NCI-H2081 (cell line): Measurements from ENCODE around the gene LRCOL1.
"Not testable (repeated sequence)": the region's sequence is repeated elsewhere in the genome, so short reads cannot be mapped to it uniquely, and the experiment has no call there.

Source experiments
- DNase-seq, 2 experiments: peaks; one replicate each; lab custom pipeline; 2025; lab: John Stamatoyannopoulos, UW

LRCOL1 gene

GRCh38 chr12:132600048-132601032 is 10.0 kb downstream of the LRCOL1 start:
- peak; percentile 71 to 81 for DNase-seq

DNA sequence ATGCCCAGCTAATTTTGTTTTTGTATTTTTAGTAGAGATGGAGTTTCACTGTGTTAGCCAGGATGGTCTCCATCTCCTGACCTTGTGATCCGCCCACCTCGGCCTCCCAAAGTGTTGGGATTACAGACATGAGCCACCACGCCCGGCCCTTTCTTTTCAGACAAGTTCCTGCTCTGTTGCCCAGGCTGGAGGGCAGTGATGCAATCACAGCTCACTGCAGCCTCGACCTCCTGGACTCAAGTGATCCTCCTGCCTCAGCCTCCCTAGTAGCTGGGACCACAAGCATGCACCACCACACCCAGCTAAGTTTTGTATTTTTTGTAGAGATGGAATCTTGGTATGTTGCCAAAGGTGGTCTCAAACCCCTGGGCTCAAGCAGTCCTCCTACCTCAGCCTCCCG is 10.9 kb downstream of the LRCOL1 start:
- not testable (repeated sequence) for DNase-seq

- peak; percentile 55 for DNase-seq
These were observed 12.8 kb downstream of the LRCOL1 start for GRCh38 chr12:132597333-132598316.

- DNase-seq: no peak
These were observed 14.4 kb downstream of the LRCOL1 start for GRCh38 chr12:132596016-132596415.

- no peak for DNase-seq
These were observed 15.2 kb downstream of the LRCOL1 start for GRCh38 chr12:132595183-132595582.

DNA sequence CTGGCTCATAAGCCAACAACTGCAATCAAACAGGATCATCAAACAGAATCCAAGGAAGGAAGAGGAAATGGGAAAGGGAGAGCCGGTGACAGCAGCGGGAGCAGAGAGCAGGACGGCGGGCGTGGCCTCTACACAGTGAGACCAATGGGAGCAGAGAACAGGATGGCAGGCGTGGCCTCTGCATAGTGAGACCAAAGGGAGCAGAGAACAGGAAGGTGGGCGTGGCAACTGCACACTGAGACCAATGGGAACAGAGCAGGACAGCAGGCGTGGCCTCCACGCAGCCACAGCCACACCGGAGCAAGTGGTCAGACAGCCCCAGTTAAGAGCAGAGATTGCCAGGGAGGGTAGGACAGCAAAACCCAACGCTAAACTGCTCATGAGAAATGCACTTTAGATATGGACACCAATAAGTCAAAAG is 16.4 kb downstream of the LRCOL1 start:
- DNase-seq: peak; percentile 98 to 99

DNA sequence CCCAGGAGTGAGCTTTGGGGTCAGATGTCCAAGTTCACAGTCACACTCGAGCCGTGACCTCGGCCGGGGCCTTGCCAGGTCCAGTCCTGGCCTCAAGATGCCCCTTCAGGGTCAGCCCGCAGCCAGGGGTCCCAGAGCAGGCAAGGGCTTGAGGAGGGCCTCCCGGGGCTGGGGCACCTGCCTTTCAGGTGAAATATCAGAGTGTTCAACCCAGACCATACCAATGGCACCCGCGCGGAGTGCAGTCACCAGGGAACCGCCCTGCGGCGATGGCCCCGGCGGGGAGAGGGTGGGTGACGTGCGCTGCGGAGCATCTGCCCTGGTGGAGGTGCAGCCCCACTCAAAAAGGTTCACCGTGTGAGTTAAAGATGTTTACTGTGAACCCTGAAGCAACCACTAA is 16.9 kb downstream of the LRCOL1 start:
- DNase-seq: peak in 1 of 2 experiments; percentile 39

DNA sequence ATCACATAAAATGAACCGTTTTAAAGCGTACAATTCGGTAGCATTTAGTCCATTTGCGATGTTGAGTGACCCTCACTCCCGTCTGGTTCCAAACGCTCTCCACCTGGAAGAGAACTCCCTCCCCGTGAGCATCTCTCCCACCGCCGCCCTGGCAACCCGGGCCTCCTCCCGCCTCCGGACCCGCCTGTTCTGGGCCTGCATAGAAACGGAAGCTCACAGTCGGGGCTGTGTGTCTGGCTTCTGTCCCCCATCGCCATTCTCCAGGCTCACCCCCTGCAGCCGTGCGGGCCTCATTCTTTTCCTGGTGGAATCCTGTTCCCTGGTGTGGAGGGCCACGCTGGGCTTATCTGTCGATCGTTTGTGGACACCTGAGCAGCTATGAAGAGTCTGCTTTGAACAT is 17.3 kb downstream of the LRCOL1 start:
- no peak for DNase-seq

DNA sequence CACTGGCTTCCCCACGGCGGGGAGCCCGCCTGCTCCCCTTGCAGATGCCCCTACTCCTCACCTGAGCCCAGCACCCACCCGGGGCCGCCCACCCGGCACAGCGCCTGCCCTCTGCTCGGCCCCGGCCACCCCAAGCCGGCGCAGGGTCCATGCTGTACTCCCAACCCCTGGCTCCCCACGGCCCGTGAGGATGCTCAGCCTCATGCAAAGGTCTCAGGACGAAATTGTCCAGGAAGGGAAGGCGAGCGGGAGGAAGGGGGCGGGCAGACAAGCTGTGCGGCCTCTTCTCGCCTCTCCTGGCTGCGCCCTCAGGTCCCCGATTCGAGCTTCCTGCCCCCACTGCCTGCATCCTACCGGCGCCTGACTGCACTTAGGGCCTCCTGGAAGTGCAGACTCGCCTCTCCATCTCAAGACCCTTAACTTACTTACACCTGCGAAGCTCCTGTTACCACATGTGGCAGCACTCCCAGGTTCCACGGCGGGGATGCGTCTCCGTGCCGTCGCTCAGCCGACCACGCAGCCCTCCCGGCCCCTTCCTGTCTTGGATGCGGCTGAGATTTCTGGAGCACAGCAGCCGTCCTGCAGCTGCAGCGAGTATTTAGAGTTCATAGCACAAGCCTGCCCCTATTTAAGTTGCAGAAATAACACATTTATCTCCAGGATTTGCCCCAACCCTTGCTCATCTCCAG is 18.0 kb downstream of the LRCOL1 start:
- no peak for DNase-seq

- DNase-seq: no peak
These were observed 19.1 kb downstream of the LRCOL1 start for GRCh38 chr12:132591107-132591935.

- no peak for DNase-seq
These were observed 21.3 kb downstream of the LRCOL1 start for GRCh38 chr12:132588821-132589669.

DNA sequence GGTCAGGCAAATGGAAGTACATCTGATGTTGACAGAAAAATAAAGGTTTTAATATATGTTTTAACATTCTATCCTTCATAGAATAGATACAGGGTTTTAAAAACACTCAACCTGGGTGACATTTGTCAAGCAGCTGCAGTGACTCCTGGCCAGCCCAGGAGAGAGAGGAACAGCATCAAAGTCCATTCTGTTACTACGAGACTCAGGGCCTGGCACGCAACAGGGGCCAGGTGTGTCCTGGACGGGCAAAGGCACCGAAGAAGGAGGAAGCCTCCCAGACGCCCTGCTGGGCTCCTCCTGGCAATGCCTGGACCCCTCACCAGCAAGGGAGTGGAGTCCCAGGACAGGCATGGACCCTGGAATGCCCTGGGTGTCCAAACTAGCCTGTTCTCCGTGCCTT is 22.1 kb downstream of the LRCOL1 start:
- no peak for DNase-seq

DNA sequence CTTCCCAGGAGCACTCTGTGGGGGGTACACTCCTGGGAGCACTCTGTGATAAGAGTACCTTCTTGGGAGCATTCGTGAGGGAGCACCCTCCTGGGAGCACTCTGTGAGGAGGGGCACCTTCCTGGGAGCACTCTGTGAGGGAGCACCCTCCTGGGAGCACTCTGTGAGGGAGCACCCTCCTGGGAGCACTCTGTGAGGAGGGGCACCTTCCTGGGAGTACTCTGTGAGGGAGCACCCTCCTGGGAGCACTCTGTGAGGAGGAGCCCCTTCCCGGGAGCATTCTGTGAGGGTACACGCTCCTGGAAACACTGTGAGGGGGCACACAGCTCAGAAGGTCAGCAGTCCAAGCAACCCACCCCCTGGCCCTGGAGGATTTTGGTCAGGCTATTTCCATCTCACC is 22.6 kb downstream of the LRCOL1 start:
- DNase-seq: no peak

GRCh38 chr12:132586929-132587328 is 23.5 kb downstream of the LRCOL1 start:
- no peak for DNase-seq

DNA sequence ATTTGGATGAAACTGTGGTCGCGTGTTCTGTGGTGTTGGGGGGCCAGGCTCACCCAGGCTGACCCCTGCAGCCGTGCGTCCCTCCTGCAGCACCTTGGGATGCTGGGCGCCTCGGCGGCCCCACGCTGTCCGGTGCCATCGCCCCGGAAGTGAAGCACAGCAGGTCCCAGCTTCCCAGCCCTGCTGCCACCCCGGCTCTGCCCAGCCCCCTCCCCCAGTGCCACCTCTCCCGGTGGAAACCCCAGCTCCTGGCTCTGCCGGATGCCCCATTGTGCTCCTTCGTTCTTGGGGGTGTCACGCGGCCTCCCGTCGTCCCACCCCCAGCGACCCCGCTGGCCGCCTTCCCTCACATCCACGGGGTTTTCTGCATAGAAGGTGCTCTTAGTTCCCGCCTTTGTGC is 25.2 kb downstream of the LRCOL1 start:
- DNase-seq: no peak

DNA sequence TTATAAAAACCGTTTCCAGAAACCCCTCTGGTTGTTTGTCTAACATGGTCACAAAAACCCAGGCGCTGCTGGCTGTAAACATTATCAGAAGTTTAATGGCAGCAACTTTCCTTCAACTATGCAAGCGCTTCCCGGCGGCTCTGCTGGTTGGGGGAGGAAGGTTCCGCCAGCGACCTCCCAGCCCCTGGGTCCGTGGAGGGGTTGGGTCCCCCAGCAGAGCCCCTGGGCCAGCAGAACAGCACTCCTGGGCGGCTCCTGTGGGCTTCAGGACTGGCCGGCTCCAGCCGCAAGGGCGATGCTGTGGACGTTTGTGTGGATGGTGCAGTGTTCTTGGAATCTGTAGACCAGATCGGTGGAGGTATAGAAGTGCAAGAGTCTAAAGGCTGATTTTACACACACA is 26.0 kb downstream of the LRCOL1 start:
- no peak for DNase-seq

GRCh38 chr12:132583736-132584135 is 26.6 kb downstream of the LRCOL1 start:
- DNase-seq: no peak

DNA sequence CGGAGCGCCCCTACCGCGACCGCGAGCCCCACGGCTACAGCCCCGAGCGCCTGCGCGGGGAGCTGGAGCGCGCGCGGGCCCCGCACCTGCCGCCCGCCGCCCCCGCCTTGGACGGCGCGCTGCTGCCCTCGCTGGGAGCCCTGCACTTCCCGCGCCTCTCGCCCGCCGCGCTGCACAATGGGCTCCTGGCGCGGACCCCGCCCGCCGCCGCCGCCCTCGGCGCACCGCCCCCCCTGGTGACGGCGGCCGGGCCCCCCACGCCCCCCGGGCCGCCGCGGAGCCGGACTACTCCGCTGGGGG is 27.0 kb downstream of the LRCOL1 start:
- no peak for DNase-seq

GRCh38 chr12:132582582-132583410 is 27.6 kb downstream of the LRCOL1 start:
- DNase-seq: no peak
